HL-60 (cell line): ENCODE measurements around the gene IFITM1.

Source experiments
- DNase-seq, 2 experiments: peaks; one replicate each; pipeline ENCODE4 v3.0.0-alpha.2; 2010 to 2020; ENCODE audit warnings: low read depth in 1 of 2, low spot score in 1 of 2
- H3K27ac ChIP-seq: fragments of 250-450 bp; sonication (Bioruptor Pico); replicated peaks from 2 replicates; pipeline ENCODE4 v1.5.1; 2020; ENCODE audit warnings: mild to moderate bottlenecking, moderate library complexity
- H3K27me3 ChIP-seq: fragments of 250-450 bp; sonication (Bioruptor Pico); 2 replicates; pipeline ENCODE4 v1.5.1; 2021; ENCODE audit warnings: mild to moderate bottlenecking, moderate library complexity; ENCODE audit not compliant: insufficient read depth, poor library complexity, severe bottlenecking
- H3K4me3 ChIP-seq: replicated peaks from 2 replicates; pipeline ENCODE4 v1.5.1; 2011; ENCODE audit warnings: mild to moderate bottlenecking, control low read depth, low read length; ENCODE audit not compliant: insufficient read depth
- CTCF ChIP-seq: IDR thresholded peaks from one replicate; pipeline ENCODE4 v1.5.1; 2011; ENCODE audit warnings: low read length, control low read depth, inconsistent platforms; ENCODE audit not compliant: insufficient read depth
- GABPA ChIP-seq: IDR thresholded peaks from 2 replicates; pipeline ENCODE4 v1.6.1; 2012; ENCODE audit warnings: low read depth
- POLR2AphosphoS5 ChIP-seq: IDR thresholded peaks from 2 replicates; pipeline ENCODE4 v1.6.1; 2012; ENCODE audit warnings: low read depth
- REST ChIP-seq: IDR thresholded peaks from 2 replicates; pipeline ENCODE4 v1.6.1; 2012; ENCODE audit warnings: low read depth; ENCODE audit not compliant: insufficient replicate concordance
- SPI1 ChIP-seq: IDR thresholded peaks from 2 replicates; pipeline ENCODE4 v1.6.1; 2012; ENCODE audit warnings: low read depth, mild to moderate bottlenecking, borderline replicate concordance

The IFITM1 gene

GRCh38 chr11:329886-330253 lies 16.0 kb downstream of the IFITM1 start:
- DNase-seq = no peak
- no peak for TF ChIP-seq POLR2AphosphoS5
- no peak for TF ChIP-seq GABPA
- TF ChIP-seq CTCF = no peak
- H3K4me3 ChIP-seq = no peak overlapping the region
- H3K27ac ChIP-seq = no peak overlapping the region
- peaks cover 4% of the 10 kb centered on the region for H3K27me3 ChIP-seq

- Histone ChIP-seq H3K4me3 (no peak overlapping the region), H3K27me3 (peaks cover 4% of the 10 kb centered on the region), H3K27ac (no peak overlapping the region)
- TF ChIP-seq SPI1 (no peak), REST (no peak), POLR2AphosphoS5 (no peak)
- DNase-seq = no peak
Observed at GRCh38 chr11:330307-330693, 16.5 kb downstream of the IFITM1 start.

GRCh38 chr11:330694-331357 lies 17.0 kb downstream of the IFITM1 start:
- Histone ChIP-seq H3K27me3 (peaks cover 4% of the 10 kb centered on the region), H3K4me3 (no peak overlapping the region), H3K27ac (no peak overlapping the region)
- no peak for TF ChIP-seq GABPA
- TF ChIP-seq POLR2AphosphoS5 = no peak
- no peak for TF ChIP-seq SPI1
- no peak for TF ChIP-seq CTCF
- no peak for TF ChIP-seq REST
- peak in 1 of 2 experiments; percentile 50 for DNase-seq

- H3K4me3 ChIP-seq = no peak overlapping the region
- no peak for TF ChIP-seq SPI1
- no peak for TF ChIP-seq POLR2AphosphoS5
- no peak for TF ChIP-seq CTCF
- no peak for TF ChIP-seq REST
- TF ChIP-seq GABPA = no peak
- peaks cover 4% of the 10 kb centered on the region for H3K27me3 ChIP-seq
- no peak for DNase-seq
- H3K27ac ChIP-seq = no peak overlapping the region
Observed at GRCh38 chr11:331358-332060, 17.7 kb downstream of the IFITM1 start.
